ENCODE measurements around the gene LMAN2.
A peak's percentile ranks its signal among the peaks of the same experiment; 100 is the strongest.

LMAN2 gene, protein sequence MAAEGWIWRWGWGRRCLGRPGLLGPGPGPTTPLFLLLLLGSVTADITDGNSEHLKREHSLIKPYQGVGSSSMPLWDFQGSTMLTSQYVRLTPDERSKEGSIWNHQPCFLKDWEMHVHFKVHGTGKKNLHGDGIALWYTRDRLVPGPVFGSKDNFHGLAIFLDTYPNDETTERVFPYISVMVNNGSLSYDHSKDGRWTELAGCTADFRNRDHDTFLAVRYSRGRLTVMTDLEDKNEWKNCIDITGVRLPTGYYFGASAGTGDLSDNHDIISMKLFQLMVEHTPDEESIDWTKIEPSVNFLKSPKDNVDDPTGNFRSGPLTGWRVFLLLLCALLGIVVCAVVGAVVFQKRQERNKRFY

DNA sequence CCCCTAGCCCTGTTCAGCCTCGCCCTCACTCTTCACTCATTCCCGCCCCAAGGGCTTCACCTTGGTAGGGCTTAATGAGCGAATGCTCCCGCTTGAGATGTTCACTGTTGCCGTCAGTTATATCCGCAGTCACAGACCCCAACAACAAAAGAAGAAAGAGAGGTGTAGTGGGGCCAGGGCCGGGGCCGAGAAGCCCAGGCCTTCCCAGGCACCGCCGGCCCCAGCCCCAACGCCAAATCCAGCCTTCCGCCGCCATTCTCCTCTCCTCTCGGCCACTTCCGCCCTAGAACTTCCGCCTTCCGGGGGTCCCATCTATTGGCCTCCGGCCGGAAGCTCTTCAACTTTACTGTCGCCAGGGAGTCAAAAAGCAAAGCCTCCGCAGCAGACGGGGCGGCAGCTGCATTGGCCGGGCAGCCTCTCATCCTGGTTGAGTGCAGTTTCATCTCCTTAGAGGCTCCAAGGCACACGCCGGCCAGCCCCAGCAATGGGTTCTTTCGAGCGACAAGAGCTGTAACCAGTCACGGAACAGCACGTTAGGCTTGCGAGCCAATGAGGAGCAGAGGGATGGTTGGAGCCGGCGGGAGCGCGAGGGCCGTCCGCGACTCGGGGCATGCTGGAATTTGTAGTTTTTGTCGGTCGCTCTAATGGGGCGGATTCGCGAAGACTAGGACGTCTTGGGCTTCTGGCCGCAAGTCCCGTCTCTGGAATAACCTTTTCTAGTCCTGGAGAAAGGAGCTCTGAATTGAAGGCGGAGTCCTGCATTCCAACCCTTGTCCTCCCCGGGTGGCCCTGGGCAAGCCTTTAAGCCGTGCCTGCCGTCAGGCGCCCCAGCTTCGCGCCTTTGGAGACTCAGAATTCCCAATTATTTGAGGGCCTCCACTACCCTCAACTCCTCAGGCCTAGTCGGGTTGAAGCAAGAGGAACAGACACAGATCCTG, at the start of gene LMAN2:
LMAN2 (minus strand) TSS at position 277 of the 938 bp plus-strand sequence; CDS start at position 256, 21 bp downstream.
- no peak for TF ChIP-seq EZH2 (IDR thresholded peaks at IDR 0.05)
- TF ChIP-seq POLR2AphosphoS5 (IDR thresholded peaks at IDR 0.05; ENCODE audit: borderline replicate concordance, low read depth, low read length): peak; percentile 86

DNA sequence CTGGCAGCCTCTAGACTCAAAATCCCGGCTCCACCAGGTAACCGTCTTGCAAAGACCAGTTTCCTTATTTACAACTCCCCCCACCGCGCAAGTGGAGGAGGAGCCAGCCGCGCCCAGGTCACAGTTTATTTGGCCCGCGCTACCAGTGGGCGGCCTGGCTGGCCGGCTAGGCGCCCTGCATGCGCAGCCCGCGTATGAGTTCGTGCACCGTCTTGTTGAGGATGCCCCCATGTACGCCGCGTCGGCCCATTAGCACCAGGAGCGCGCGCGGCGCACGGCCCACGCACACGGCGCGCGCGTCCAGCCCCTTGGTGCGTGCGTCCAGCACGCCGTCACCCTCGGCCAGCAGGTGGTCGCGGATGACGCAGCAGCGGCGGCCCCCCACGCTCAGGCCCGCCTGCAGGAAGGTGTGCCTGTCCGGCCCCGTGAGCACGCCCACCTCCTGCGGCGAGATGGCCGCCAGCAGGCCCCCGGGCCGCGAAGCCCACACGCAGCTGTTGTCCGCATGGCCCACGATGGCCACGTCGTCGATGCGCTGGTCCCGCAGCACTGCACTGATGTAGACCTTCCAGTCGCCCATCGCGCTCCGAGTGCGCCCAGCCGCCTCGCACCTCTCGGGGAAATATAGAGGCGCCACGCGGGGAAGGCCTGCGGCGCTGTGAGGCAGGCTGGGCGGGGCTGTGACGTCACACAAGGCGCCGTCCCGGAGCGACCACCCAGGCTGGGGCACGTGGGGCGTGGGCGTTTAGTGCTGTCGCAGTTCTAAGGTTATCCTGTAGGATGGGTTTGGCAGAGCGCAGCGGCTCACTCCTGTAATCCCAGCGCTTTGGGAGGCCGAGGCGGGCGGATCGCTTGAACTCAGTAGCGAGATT, 48.8 kb upstream of the LMAN2 start, which contains the start of gene PFN3:
PFN3 (minus strand) TSS at position 665 of the 872 bp plus-strand sequence; CDS start at position 580, 85 bp downstream.
- DNase-seq (ENCODE audit: low read depth, low spot score): no peak
- TF ChIP-seq POLR2AphosphoS5 (IDR thresholded peaks at IDR 0.05; ENCODE audit: borderline replicate concordance, low read depth, low read length) (no peak), EZH2 (IDR thresholded peaks at IDR 0.05) (no peak), FOXP2 (optimal IDR thresholded peaks at IDR 0.05; ENCODE audit: control extremely low read depth, extremely low read length, insufficient read depth) (no peak)
- Histone ChIP-seq H3K9ac (ENCODE audit: insufficient read length) (no peak within 1 kb of the TSS), H3K36me3 (ENCODE audit: insufficient read depth, low read length) (no peaks in the 10 kb centered on the region), H3K4me3 (no peak within 1 kb of the TSS), H3K9me3 (ENCODE audit: low read depth, low read length) (no peaks in the 10 kb centered on the region), H3K27ac (no peak within 1 kb of the TSS)

More for the DNA sequence above, at the start of gene LMAN2:
- H3K36me3 ChIP-seq (ENCODE audit: insufficient read depth, low read length): peaks cover 6% of the 10 kb centered on the region; the same call in 1 of the 2 replicates
- DNase-seq (ENCODE audit: low read depth, low spot score): peak; percentile 90
- no peaks in the 10 kb centered on the region for H3K9me3 ChIP-seq (ENCODE audit: low read depth, low read length)
- H3K27ac ChIP-seq: peak within 1 kb of the TSS; percentile 94
- peak within 1 kb of the TSS; percentile 93 for H3K9ac ChIP-seq (ENCODE audit: insufficient read length)
- peak within 1 kb of the TSS; percentile 88 for H3K4me3 ChIP-seq

DNA sequence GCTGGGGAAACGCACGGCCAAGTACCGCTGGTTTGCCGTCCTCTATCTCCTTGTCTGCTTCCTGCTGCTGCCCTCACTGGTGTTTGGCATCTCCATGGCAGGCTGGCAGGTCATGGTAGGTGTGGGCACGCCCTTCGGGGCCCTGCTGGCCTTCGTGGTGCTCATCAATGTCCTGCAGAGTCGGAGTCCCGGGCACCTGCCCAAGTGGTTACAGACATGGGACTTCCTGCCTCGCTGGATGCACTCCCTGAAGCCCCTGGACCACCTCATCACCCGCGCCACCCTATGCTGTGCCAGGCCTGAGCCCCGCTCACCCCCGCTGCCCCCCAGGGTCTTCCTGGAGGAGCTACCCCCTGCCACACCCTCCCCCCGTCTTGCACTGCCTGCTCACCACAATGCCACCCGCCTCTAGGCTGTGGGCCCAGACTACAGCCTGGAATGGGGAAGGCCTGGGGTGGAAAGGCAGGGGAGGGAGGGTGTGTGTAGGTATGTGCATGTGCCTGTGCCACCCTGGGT, 46.5 kb upstream of the LMAN2 start:
- no peak for TF ChIP-seq EZH2 (IDR thresholded peaks at IDR 0.05)
- TF ChIP-seq FOXP2 (optimal IDR thresholded peaks at IDR 0.05; ENCODE audit: control extremely low read depth, extremely low read length, insufficient read depth): no peak
- TF ChIP-seq POLR2AphosphoS5 (IDR thresholded peaks at IDR 0.05; ENCODE audit: borderline replicate concordance, low read depth, low read length): no peak
- Histone ChIP-seq H3K4me3 (no peak overlapping the region), H3K27ac (no peak overlapping the region), H3K9ac (ENCODE audit: insufficient read length) (no peak overlapping the region), H3K36me3 (ENCODE audit: insufficient read depth, low read length) (no peaks in the 10 kb centered on the region), H3K9me3 (ENCODE audit: low read depth, low read length) (no peaks in the 10 kb centered on the region)
- no peak for DNase-seq (ENCODE audit: low read depth, low spot score)

DNA sequence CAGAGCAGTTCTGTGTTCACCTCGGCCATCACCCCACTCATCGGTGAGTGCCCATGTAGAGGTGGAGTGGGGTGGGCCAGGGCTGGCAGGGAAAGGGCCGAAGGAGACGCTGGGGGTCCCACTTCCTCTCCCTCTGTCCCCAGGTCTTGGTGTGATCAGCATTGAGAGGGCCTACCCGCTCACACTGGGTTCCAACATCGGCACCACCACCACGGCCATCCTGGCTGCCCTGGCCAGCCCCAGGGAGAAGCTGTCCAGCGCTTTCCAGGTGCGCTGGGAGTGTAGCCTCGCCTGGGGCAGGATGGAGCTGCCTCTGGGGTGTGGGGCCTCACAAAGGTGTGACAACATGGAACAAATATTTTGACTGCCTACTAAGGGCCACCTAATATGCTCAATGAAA, 45.3 kb upstream of the LMAN2 start:
- TF ChIP-seq FOXP2 (optimal IDR thresholded peaks at IDR 0.05; ENCODE audit: control extremely low read depth, extremely low read length, insufficient read depth): no peak
- TF ChIP-seq POLR2AphosphoS5 (IDR thresholded peaks at IDR 0.05; ENCODE audit: borderline replicate concordance, low read depth, low read length): no peak
- TF ChIP-seq EZH2 (IDR thresholded peaks at IDR 0.05): no peak
- Histone ChIP-seq H3K36me3 (ENCODE audit: insufficient read depth, low read length) (no peaks in the 10 kb centered on the region), H3K9me3 (ENCODE audit: low read depth, low read length) (no peaks in the 10 kb centered on the region), H3K9ac (ENCODE audit: insufficient read length) (no peak overlapping the region), H3K27ac (no peak overlapping the region), H3K4me3 (no peak overlapping the region)
- DNase-seq (ENCODE audit: low read depth, low spot score): no peak

DNA sequence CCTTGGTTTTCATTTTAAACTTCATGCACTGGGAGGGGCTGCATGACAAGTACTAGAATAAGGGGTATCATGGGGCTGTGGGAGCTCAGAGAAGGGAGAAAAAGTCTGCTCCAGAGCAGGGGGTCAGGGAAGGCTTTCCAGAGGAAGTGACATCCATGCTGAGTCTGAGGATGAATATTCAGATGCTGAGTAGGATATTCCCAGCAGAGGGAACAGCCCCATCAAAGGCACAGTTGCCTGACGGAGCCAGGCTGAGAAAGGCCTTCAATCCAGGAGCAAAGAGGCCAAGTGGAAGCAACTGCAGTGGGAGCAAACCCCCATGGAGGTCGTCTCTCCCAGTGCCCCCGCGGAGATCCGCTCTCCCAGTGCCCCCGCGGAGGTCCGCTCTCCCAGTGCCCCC, 44.6 kb upstream of the LMAN2 start:
- Histone ChIP-seq H3K4me3 (no peak overlapping the region), H3K27ac (no peak overlapping the region), H3K9ac (ENCODE audit: insufficient read length) (no peak overlapping the region), H3K9me3 (ENCODE audit: low read depth, low read length) (no peaks in the 10 kb centered on the region), H3K36me3 (ENCODE audit: insufficient read depth, low read length) (no peaks in the 10 kb centered on the region)
- DNase-seq (ENCODE audit: low read depth, low spot score): no peak
- TF ChIP-seq EZH2 (IDR thresholded peaks at IDR 0.05): no peak
- TF ChIP-seq FOXP2 (optimal IDR thresholded peaks at IDR 0.05; ENCODE audit: control extremely low read depth, extremely low read length, insufficient read depth): no peak
- TF ChIP-seq POLR2AphosphoS5 (IDR thresholded peaks at IDR 0.05; ENCODE audit: borderline replicate concordance, low read depth, low read length): no peak

DNA sequence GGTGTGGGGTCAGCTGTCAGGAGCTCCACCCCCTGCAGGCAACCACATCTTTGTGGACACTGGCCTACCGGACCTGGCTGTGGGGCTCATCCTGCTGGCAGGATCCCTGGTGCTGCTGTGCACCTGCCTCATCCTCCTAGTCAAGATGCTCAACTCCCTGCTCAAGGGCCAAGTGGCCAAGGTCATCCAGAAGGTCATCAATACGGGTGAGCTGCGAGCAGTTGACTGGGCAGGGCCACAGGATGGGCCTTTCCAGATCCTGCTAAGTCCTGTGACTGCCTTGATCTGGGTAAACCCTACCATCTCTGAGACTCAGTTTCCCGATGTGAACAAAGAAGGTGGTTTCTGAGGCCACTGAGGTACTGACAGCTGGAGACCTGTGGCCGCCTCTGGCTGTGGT, 42.5 kb upstream of the LMAN2 start:
- Histone ChIP-seq H3K36me3 (ENCODE audit: insufficient read depth, low read length) (no peaks in the 10 kb centered on the region), H3K27ac (no peak overlapping the region), H3K4me3 (no peak overlapping the region), H3K9me3 (ENCODE audit: low read depth, low read length) (no peaks in the 10 kb centered on the region), H3K9ac (ENCODE audit: insufficient read length) (no peak overlapping the region)
- TF ChIP-seq FOXP2 (optimal IDR thresholded peaks at IDR 0.05; ENCODE audit: control extremely low read depth, extremely low read length, insufficient read depth) (no peak), POLR2AphosphoS5 (IDR thresholded peaks at IDR 0.05; ENCODE audit: borderline replicate concordance, low read depth, low read length) (no peak), EZH2 (IDR thresholded peaks at IDR 0.05) (no peak)
- no peak for DNase-seq (ENCODE audit: low read depth, low spot score)

DNA sequence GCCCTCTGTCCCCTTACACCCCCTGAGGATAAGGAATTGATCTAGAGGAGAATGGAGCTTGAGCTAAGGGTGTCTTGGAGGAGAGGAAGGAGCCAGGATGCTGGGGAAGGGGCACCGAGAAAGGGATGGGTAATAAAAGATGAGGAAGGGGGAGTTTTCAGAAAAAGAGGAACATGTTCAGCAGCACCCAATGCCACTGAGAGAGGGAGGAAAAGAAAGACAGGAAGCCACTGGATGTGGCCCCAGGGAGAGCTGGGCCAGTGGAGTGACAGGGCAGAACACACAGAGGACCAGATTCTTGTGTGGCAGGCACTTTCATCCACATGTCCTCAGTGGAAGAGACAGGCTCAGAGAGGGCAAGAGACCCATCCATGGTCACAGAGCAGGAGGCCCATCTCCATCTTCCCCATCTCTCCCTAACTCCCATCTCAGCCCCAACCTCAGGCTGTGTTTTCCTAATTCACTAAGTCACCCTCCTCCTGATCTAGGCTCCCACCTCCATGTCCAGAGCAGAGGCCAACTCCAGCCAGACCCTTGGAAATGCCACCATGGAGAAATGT, 41.8 kb upstream of the LMAN2 start:
- Histone ChIP-seq H3K27ac (no peak overlapping the region), H3K36me3 (ENCODE audit: insufficient read depth, low read length) (no peaks in the 10 kb centered on the region), H3K4me3 (no peak overlapping the region), H3K9me3 (ENCODE audit: low read depth, low read length) (no peaks in the 10 kb centered on the region), H3K9ac (ENCODE audit: insufficient read length) (no peak overlapping the region)
- no peak for DNase-seq (ENCODE audit: low read depth, low spot score)
- TF ChIP-seq POLR2AphosphoS5 (IDR thresholded peaks at IDR 0.05; ENCODE audit: borderline replicate concordance, low read depth, low read length): no peak
- TF ChIP-seq EZH2 (IDR thresholded peaks at IDR 0.05): no peak
